ENCODE measurements around the gene HOOK2. TPM values are rescaled to one million over a fixed set of nuclear protein-coding genes. Genes with fewer than 3 reads are reported as not detected.
A peak's percentile ranks its signal among the peaks of the same experiment; 100 is the strongest.

HOOK2 gene
- total and polyA plus RNA-seq, 9 of the 15 experiments (the other 6 are each of a cell fraction or from before 2014, with no cell fraction given), result 1.3 to 17.2 (median 9.9) TPM

GRCh38 chr19:12800923-12801465 lies 25.6 kb upstream of the HOOK2 start (continued):
- TF ChIP-seq ESRRA (IDR thresholded peaks at IDR 0.05; ENCODE audit: borderline replicate concordance, low read depth) (peak; percentile 44; the same call in 1 of the 2 replicates), TEAD4 (IDR thresholded peaks at IDR 0.05; ENCODE audit: low read length) (no peak), TEAD4 (CRISPR knock-in tag; IDR thresholded peaks at IDR 0.05; ENCODE audit: borderline replicate concordance) (no peak), ZNF717 (CRISPR knock-in tag; IDR thresholded peaks at IDR 0.05) (no peak), ZNF551 (CRISPR knock-in tag; IDR thresholded peaks at IDR 0.05) (no peak), CC2D1A (IDR thresholded peaks at IDR 0.05) (no peak), ZFPM2 (CRISPR knock-in tag; IDR thresholded peaks at IDR 0.05) (no peak), FOXP4 (CRISPR knock-in tag; IDR thresholded peaks at IDR 0.05; ENCODE audit: borderline replicate concordance) (no peak), ZNF347 (CRISPR knock-in tag; IDR thresholded peaks at IDR 0.05; ENCODE audit: low read depth) (no peak), ZNF316 (IDR thresholded peaks at IDR 0.05) (peak; percentile 31; the same call in 1 of the 2 replicates), C11orf30 (IDR thresholded peaks at IDR 0.05; ENCODE audit: low read depth) (peak; percentile 47), SAP30 (IDR thresholded peaks at IDR 0.05; ENCODE audit: borderline replicate concordance, insufficient read depth, low read depth, low read length, poor library complexity, severe bottlenecking) (peak; percentile 0), ZNF140 (CRISPR knock-in tag; IDR thresholded peaks at IDR 0.05) (no peak), ELF1 (tag; IDR thresholded peaks at IDR 0.05) (no peak), ZNF324 (CRISPR knock-in tag; IDR thresholded peaks at IDR 0.05) (no peak), ZNF253 (CRISPR knock-in tag; conservative IDR thresholded peaks at IDR 0.05) (no peak), ZC3H4 (CRISPR knock-in tag; IDR thresholded peaks at IDR 0.05; ENCODE audit: borderline replicate concordance) (no peak), CHCHD3 (CRISPR knock-in tag; IDR thresholded peaks at IDR 0.05) (no peak), POLR2H (tag; IDR thresholded peaks at IDR 0.05; ENCODE audit: low read depth) (no peak), PYGO2 (tag; IDR thresholded peaks at IDR 0.05) (no peak), U2AF1 (optimal IDR thresholded peaks at IDR 0.05; ENCODE audit: low read depth, low read length) (no peak), TCF7L2 (IDR thresholded peaks at IDR 0.05; ENCODE audit: low read depth, low read length) (no peak), RBBP5 (IDR thresholded peaks at IDR 0.05; ENCODE audit: borderline replicate concordance, insufficient read depth, low read length, poor library complexity, severe bottlenecking) (peak; percentile 82)
- TF ChIP-seq, protein P1, sequence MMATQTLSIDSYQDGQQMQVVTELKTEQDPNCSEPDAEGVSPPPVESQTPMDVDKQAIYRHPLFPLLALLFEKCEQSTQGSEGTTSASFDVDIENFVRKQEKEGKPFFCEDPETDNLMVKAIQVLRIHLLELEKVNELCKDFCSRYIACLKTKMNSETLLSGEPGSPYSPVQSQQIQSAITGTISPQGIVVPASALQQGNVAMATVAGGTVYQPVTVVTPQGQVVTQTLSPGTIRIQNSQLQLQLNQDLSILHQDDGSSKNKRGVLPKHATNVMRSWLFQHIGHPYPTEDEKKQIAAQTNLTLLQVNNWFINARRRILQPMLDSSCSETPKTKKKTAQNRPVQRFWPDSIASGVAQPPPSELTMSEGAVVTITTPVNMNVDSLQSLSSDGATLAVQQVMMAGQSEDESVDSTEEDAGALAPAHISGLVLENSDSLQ (IDR thresholded peaks at IDR 0.05), result 0 out of 2 replicates have a peak, but pooled peaks have one; percentile 6
- TF ChIP-seq, protein P2, sequence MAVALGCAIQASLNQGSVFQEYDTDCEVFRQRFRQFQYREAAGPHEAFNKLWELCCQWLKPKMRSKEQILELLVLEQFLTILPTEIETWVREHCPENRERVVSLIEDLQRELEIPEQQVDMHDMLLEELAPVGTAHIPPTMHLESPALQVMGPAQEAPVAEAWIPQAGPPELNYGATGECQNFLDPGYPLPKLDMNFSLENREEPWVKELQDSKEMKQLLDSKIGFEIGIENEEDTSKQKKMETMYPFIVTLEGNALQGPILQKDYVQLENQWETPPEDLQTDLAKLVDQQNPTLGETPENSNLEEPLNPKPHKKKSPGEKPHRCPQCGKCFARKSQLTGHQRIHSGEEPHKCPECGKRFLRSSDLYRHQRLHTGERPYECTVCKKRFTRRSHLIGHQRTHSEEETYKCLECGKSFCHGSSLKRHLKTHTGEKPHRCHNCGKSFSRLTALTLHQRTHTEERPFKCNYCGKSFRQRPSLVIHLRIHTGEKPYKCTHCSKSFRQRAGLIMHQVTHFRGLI (CRISPR knock-in tag; IDR thresholded peaks at IDR 0.05), result no peak
- TF ChIP-seq, protein P3, sequence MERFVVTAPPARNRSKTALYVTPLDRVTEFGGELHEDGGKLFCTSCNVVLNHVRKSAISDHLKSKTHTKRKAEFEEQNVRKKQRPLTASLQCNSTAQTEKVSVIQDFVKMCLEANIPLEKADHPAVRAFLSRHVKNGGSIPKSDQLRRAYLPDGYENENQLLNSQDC (CRISPR knock-in tag; IDR thresholded peaks at IDR 0.05), result no peak
